A549 (cell line): ENCODE results near the gene PAFAH1B2. TPM values are rescaled to one million over a fixed set of nuclear protein-coding genes. Genes with fewer than 3 reads are reported as not detected.

Experiments
- ATAC-seq, 2 experiments: fragments of 200-7000 bp in 1 of 2; fragments of >200 bp in 1 of 2; cut with Nextera tagmentation in 1 of 2; cut with Tn5 transposase in 1 of 2; 3 replicates each; pipeline versions ENCODE4 v1.8.0 to v1.9.1; 2018 to 2020; ENCODE audit warnings: mild to moderate bottlenecking in 1 of 2, moderate library complexity in 1 of 2
- CTCF ChIA-PET: fragments of 300-600 bp; sonication (Branson Sonifier 250); formaldehyde crosslinking; extraction: SDS; loops from one replicate; lab custom pipeline; 2021; ENCODE audit warnings: antibody characterized with exemption, inconsistent platforms; lab: Yijun Ruan, JAX
- POLR2A ChIA-PET: fragments of 350-600 bp; formaldehyde crosslinking; extraction: SDS; loops from one replicate; lab custom pipeline; 2021; ENCODE audit warnings: antibody characterized with exemption, inconsistent platforms; lab: Yijun Ruan, JAX
- DNase-seq, 2 experiments: peaks; one replicate each; pipeline versions ENCODE4 v3.0.0 to v3.0.0-alpha.2; 2011 to 2016; ENCODE audit warnings: low read depth in 1 of 2, low spot score in 1 of 2
- FAIRE-seq: peaks from 2 replicates; lab custom pipeline; 2011; peaks lifted over from hg19 to GRCh38; lab: Jason Lieb, UNC
- H3K27ac ChIP-seq, 2 experiments: fragments of >200 bp; sonication (Bioruptor Twin); formaldehyde crosslinking; 3 replicates each; pipeline ENCODE4 v1.5.1; 2016 to 2017
- H3K4me1 ChIP-seq: fragments of >200 bp; sonication (Bioruptor Twin); formaldehyde crosslinking; 3 replicates; pipeline ENCODE4 v1.6.1; 2016
- H3K4me2 ChIP-seq: fragments of >200 bp; sonication (Bioruptor Twin); formaldehyde crosslinking; 3 replicates; pipeline ENCODE4 v1.6.1; 2016
- H3K4me3 ChIP-seq: fragments of >200 bp; sonication (Bioruptor Twin); formaldehyde crosslinking; 3 replicates; pipeline ENCODE4 v1.5.1; 2016
- H3K9me3 ChIP-seq: fragments of >200 bp; sonication (Bioruptor Twin); formaldehyde crosslinking; 3 replicates; pipeline ENCODE4 v1.6.1; 2016
- ATOH8 ChIP-seq: fragments of 250-450 bp; sonication (Bioruptor Pico); IDR thresholded peaks from 2 replicates; pipeline ENCODE4 v1.5.0; 2020; ENCODE audit warnings: low read depth, mild to moderate bottlenecking, moderate library complexity
- BCL3 ChIP-seq: fragments of >200 bp; sonication (Bioruptor Twin); formaldehyde crosslinking; IDR thresholded peaks from 3 replicates; pipeline ENCODE4 v1.6.1; 2016
- CBX2 ChIP-seq: fragments of 200-600 bp; sonication (generic); IDR thresholded peaks from 2 replicates; pipeline ENCODE4 v1.6.1; 2016; ENCODE audit warnings: low read depth, mild to moderate bottlenecking, borderline replicate concordance
- CBX8 ChIP-seq: fragments of 200-600 bp; sonication (generic); IDR thresholded peaks from 2 replicates; pipeline ENCODE4 v1.6.1; 2016
- CEBPB ChIP-seq, 2 experiments: fragments of >200 bp in 1 of 2; sonication (Bioruptor Twin) in 1 of 2; formaldehyde crosslinking in 1 of 2; IDR thresholded peaks; 2 replicates each; pipeline ENCODE4 v1.6.1; 2012 to 2016
- ELK1 ChIP-seq: fragments of 150-350 bp; IDR thresholded peaks from 2 replicates; pipeline ENCODE4 v1.6.1; 2014; ENCODE audit warnings: low read depth, mild to moderate bottlenecking, low read length
- FOSL2 ChIP-seq, 2 experiments: fragments of 450-650 bp in 1 of 2; fragments of >200 bp in 1 of 2; sonication (Bioruptor Twin) in 1 of 2; formaldehyde crosslinking; IDR thresholded peaks; 2 replicates each; pipeline versions ENCODE4 v1.5.0 to v1.6.1; 2016 to 2020; ENCODE audit warnings: mild to moderate bottlenecking in 1 of 2, moderate library complexity in 1 of 2
- HDAC2 ChIP-seq: fragments of 200-600 bp; sonication (generic); IDR thresholded peaks from 2 replicates; pipeline ENCODE4 v1.6.1; 2016
- HEYL ChIP-seq: fragments of 250-450 bp; sonication (Bioruptor Pico); IDR thresholded peaks from 2 replicates; pipeline ENCODE4 v1.8.0; 2021; ENCODE audit warnings: mild to moderate bottlenecking, moderate library complexity
- HMGXB4 ChIP-seq: fragments of 250-450 bp; sonication (Bioruptor Pico); IDR thresholded peaks from 2 replicates; pipeline ENCODE4 v1.5.0; 2021; ENCODE audit warnings: mild to moderate bottlenecking, moderate library complexity, borderline replicate concordance
- HOXA7 ChIP-seq: fragments of 250-450 bp; sonication (Bioruptor Pico); IDR thresholded peaks from 2 replicates; pipeline ENCODE4 v1.5.0; 2020; ENCODE audit warnings: mild to moderate bottlenecking, moderate library complexity
- JUN ChIP-seq, 2 experiments: fragments of >200 bp; sonication (Bioruptor Twin); formaldehyde crosslinking; IDR thresholded peaks; 2 replicates in 1 of 2; 3 replicates in 1 of 2; pipeline ENCODE4 v1.6.1; 2016 to 2017
- MAFK ChIP-seq: fragments of 450-650 bp; IDR thresholded peaks from 2 replicates; pipeline ENCODE4 v1.6.1; 2014; ENCODE audit not compliant: partially characterized antibody
- MYC ChIP-seq: IDR thresholded peaks from 2 replicates; pipeline ENCODE4 v1.6.1; 2012; ENCODE audit warnings: mild to moderate bottlenecking, inconsistent platforms, low read length, improper control_type of control experiment, borderline replicate concordance
- RAD21 ChIP-seq, 2 experiments: fragments of >200 bp in 1 of 2; sonication (Bioruptor Twin) in 1 of 2; formaldehyde crosslinking in 1 of 2; IDR thresholded peaks in 1 of 2; conservative IDR thresholded peaks in 1 of 2; 2 replicates in 1 of 2; 3 replicates in 1 of 2; pipeline ENCODE4 v1.6.1; 2012 to 2018; ENCODE audit warnings: inconsistent platforms in 1 of 2
- RARB ChIP-seq: fragments of 250-450 bp; sonication (Bioruptor Pico); IDR thresholded peaks from 2 replicates; pipeline ENCODE4 v1.8.0; 2021; ENCODE audit warnings: mild to moderate bottlenecking, moderate library complexity
- RCOR1 ChIP-seq: fragments of 150-350 bp; IDR thresholded peaks from 2 replicates; pipeline ENCODE4 v1.6.1; 2014; ENCODE audit warnings: antibody characterized with exemption, low read length, low read depth
- ZFP36 ChIP-seq: fragments of 450-650 bp; IDR thresholded peaks from 2 replicates; pipeline ENCODE4 v1.6.1; 2014; ENCODE audit warnings: borderline replicate concordance; ENCODE audit not compliant: partially characterized antibody
- ZSCAN20 ChIP-seq: fragments of 250-450 bp; sonication (Bioruptor Pico); IDR thresholded peaks from 2 replicates; pipeline ENCODE4 v1.8.0; 2022; ENCODE audit warnings: mild to moderate bottlenecking, moderate library complexity
- WGBS: methylation state at CpG from one replicate; pipeline ENCODE4 v1.1.6; 2017; ENCODE audit errors: missing lambda C conversion rate; 5-methylcytosine and 5-hydroxymethylcytosine counted together
- polyA plus RNA-seq, 4 experiments: library from polyadenylated mRNA; depleted of rRNA in 3 of 4; stranded (reverse); fragments of >200 nt; fragmentation: RNase III in 1 of 4; extraction: RNeasy Plus Mini Kit Qiagen cat#74134 plus additional on column Dnase treatment in 1 of 4; gene quantifications; 2 replicates in 3 of 4; 3 replicates in 1 of 4; pipeline ENCODE4 v1.2.3, GENCODE V29; 2011 to 2017
- TF ChIP-seq, protein P1 (sequence below): IDR thresholded peaks from 2 replicates; pipeline ENCODE4 v1.6.1; 2012

Gene PAFAH1B2
- polyA plus RNA-seq, 2 of the 4 experiments (the other 2 are of a cell fraction), result 32.9 to 55.3 TPM

GRCh38 chr11:117199053-117199915 is 55.2 kb downstream of the PAFAH1B2 start, which contains the start of gene TAGLN:
Gene TAGLN, plus strand, starts transcription at chr11:117199370. Its CDS starts 3,644 bp downstream, at chr11:117203014.
- Histone ChIP-seq H3K9me3 (no peaks in the 10 kb centered on the region), H3K4me2 (peak within 1 kb of the TSS; percentile 77), H3K4me3 (peak within 1 kb of the TSS; percentile 23; the same call in 2 of the 3 replicates), H3K4me1 (peaks cover 21% of the 10 kb centered on the region), H3K27ac (peak within 1 kb of the TSS; percentile 73 to 85)
- ATAC-seq (peak; percentile 46 to 77; a peak in 5 of 6 replicates), DNase-seq (peak in 1 of 2 experiments; percentile 59), FAIRE-seq (no peak)
- TF ChIP-seq ZFP36 (no peak), HOXA7 (no peak), RCOR1 (no peak), HDAC2 (no peak)
- CTCF ChIA-PET, result interaction anchor here (1.1 to 1.5 kb wide), 2 partner anchors 15 to 17 kb away, joined by 3 read pairs; no protein-coding TSS in a partner anchor
- POLR2A ChIA-PET, result no interaction called here
- WGBS, result 10% methylated on average over 2 of the region's 34 CpGs

- Histone ChIP-seq H3K4me3 (no peak overlapping the region), H3K4me1 (peaks cover 21% of the 10 kb centered on the region), H3K4me2 (peak overlapping the region; percentile 77), H3K9me3 (no peaks in the 10 kb centered on the region), H3K27ac (peak overlapping the region in 1 of 2 experiments; percentile 85; a peak in 3 of 6 replicates)
- ATAC-seq, result no peak; a peak in 1 of 6 replicates
- TF ChIP-seq, protein P1, sequence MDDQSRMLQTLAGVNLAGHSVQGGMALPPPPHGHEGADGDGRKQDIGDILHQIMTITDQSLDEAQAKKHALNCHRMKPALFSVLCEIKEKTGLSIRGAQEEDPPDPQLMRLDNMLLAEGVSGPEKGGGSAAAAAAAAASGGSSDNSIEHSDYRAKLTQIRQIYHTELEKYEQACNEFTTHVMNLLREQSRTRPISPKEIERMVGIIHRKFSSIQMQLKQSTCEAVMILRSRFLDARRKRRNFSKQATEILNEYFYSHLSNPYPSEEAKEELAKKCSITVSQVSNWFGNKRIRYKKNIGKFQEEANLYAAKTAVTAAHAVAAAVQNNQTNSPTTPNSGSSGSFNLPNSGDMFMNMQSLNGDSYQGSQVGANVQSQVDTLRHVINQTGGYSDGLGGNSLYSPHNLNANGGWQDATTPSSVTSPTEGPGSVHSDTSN, result no peak
- TF ChIP-seq HOXA7 (no peak), MYC (no peak), CBX2 (no peak), RARB (no peak), CEBPB (IDR thresholded peaks at IDR 0.05) (no peak), RAD21 (conservative IDR thresholded peaks at IDR 0.05 in 1 of 2, IDR thresholded peaks at IDR 0.05 in 1 of 2) (no peak), BCL3 (no peak), ATOH8 (CRISPR knock-in tag) (no peak), HMGXB4 (CRISPR knock-in tag) (no peak), MAFK (no peak), FOSL2 (IDR thresholded peaks at IDR 0.05) (no peak), FOSL2 (CRISPR knock-in tag; IDR thresholded peaks at IDR 0.05) (no peak), CBX8 (no peak), HEYL (no peak), ZSCAN20 (no peak), ELK1 (no peak), HDAC2 (no peak), JUN (IDR thresholded peaks at IDR 0.05) (no peak)
- no peak for FAIRE-seq
- DNase-seq, result no peak
- POLR2A ChIA-PET, result no interaction called here
- CTCF ChIA-PET, result interaction anchor here (0.6 to 1.5 kb wide), 2 partner anchors 14 to 36 kb away, joined by 3 read pairs; no protein-coding TSS in a partner anchor
- WGBS, result 65% methylated on average over 8 of the region's 13 CpGs
Measured at GRCh38 chr11:117199916-117200812, 56.1 kb downstream of the PAFAH1B2 start.
